GM11168 (cell line): ENCODE data around the gene USF2.

Experiments
- in situ Hi-C: fragments of 300-500 bp; cut with MboI; formaldehyde crosslinking; loops from one replicate; pipeline ENCODE4 v1.12.0; 2022; ENCODE audit warnings: low sequenced_read_pairs; ENCODE audit not compliant: unreplicated experiment

Gene USF2

GRCh38 chr19:35297922-35298321, 29.2 kb downstream of the USF2 start:
- in situ Hi-C loops = no loop called here

GRCh38 chr19:35298561-35298972, 29.8 kb downstream of the USF2 start:
- in situ Hi-C loops = no loop called here

DNA sequence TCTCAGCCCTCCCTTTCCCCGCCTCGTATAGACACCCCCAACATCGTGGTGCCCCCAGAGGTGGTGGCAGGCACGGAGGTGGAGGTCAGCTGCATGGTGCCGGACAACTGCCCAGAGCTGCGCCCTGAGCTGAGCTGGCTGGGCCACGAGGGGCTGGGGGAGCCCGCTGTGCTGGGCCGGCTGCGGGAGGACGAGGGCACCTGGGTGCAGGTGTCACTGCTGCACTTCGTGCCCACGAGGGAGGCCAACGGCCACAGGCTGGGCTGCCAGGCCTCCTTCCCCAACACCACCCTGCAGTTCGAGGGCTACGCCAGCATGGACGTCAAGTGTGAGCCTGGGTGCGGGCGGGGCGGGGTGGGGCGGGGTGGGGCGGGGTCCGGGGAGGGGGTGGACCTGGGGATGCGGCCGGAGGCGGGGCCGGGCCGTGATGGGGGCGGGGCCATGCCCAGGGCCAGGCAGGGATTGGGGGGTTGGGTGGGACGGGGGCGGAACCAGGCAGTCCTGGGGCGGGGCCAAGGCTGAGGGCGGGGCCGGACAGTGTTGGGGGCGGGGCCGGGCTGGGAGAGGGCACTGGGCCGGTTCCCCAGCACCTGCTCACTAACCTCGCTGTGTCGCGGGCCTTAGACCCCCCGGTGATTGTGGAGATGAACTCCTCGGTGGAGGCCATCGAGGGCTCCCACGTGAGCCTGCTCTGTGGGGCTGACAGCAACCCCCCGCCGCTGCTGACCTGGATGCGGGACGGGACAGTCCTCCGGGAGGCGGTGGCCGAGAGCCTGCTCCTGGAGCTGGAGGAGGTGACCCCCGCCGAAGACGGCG, 31.0 kb downstream of the USF2 start:
- in situ Hi-C loops = no loop called here

DNA sequence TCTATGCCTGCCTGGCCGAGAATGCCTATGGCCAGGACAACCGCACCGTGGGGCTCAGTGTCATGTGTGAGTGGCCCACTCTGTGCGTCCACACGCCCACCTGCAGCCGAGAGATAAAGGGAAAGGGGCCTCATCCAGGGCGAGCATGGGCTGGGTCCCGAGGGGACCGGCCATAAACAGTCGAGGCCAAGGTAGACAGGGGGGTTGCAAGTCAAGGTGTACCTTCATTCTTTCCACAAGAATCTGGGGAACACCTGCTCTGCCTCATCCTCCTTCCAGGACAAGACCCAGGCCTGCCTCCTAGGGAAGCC, 31.5 kb downstream of the USF2 start:
- in situ Hi-C loops = no loop called here

DNA sequence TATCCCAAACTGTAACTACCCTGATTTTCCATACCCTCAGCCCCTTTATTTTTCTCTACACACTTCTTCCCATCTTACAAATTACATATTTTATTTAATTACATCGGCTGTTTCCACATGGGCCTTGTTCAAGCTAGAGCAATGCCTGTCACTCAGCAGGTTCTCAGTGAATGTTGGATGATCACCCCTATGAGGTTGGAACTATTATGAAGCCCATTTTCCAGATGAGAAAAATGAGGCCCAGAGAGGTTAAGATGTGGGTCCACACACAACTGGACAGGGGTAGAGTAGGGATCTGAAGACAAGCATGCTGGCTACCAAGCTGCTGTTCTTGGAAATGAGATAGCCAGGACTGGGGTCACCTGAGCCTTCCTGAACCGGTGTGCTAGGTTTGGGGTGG, 33.2 kb downstream of the USF2 start:
- in situ Hi-C loops = no loop called here

DNA sequence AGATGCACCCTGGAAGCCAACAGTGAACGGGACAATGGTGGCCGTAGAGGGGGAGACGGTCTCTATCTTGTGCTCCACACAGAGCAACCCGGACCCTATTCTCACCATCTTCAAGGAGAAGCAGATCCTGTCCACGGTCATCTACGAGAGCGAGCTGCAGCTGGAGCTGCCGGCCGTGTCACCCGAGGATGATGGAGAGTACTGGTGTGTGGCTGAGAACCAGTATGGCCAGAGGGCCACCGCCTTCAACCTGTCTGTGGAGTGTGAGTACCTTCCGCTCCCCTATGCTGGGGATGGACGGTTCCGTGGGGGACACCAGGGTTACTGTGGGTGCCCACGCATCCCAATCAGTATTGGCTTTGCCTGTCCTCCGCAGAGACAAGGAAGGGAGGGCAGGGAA, 33.7 kb downstream of the USF2 start:
- in situ Hi-C loops = no loop called here

- in situ Hi-C loops = no loop called here
These were observed 34.7 kb downstream of the USF2 start for GRCh38 chr19:35303357-35303915.

DNA sequence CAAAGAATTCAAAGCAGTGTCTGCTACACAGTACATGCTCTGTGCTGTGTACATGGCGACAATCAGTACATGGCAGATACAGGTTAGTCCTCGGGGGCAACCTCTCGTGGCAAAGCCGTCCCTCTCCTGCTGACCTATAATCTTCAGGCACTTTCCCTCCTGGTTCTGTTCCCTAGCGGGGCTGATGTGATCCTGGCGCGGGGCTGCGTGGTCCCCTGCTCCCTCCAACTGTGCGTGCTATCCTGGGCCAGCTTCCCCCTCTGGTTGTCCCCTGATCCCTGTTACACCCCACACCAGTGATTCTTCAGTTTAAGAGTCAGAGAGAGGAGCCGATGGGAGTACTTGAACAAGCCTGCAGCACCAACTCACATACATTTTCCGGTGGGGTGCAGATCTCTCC, 35.3 kb downstream of the USF2 start:
- in situ Hi-C loops = no loop called here

DNA sequence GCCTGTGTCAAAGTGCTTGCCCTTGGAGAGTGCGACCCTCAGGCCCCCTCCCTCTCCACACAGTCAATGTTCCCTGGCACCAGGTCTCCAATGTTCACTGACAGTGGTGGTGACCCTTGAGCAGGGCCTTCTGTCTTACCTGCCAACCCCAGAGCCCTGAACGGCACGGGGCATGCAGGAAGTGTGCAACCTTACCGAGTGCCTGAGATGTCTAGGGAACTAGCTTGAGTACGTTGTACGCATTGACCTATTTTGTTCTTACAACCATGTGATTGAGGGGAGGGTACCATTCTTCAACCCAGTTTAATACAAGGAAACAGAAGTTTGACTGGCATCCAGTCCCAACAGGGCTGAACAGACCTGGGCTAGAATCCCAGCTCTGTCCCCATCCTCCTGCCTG, 36.4 kb downstream of the USF2 start:
- in situ Hi-C loops = no loop called here

- in situ Hi-C loops = no loop called here
These were observed 37.9 kb downstream of the USF2 start for GRCh38 chr19:35306473-35307246.

DNA sequence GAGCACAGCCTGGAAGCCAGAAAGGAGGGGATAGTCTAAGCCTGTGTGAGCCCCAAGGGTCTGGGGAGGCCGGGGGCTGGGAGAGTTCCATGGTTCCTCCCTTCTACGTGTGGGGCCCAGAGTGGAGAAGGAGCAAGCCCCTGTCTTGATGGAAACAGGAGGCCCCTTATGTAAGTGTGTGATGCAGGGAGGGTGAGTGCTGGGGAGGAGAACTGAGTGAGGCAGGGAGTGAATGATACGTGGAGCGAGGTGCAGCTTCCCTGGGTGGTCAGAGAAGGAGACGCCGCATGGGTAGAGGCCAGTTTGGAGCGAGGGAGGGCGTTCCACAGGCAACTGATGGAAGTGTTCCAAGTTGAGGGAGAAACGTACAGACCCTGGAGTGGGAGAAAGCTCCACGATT, 39.2 kb downstream of the USF2 start:
- in situ Hi-C loops = no loop called here

DNA sequence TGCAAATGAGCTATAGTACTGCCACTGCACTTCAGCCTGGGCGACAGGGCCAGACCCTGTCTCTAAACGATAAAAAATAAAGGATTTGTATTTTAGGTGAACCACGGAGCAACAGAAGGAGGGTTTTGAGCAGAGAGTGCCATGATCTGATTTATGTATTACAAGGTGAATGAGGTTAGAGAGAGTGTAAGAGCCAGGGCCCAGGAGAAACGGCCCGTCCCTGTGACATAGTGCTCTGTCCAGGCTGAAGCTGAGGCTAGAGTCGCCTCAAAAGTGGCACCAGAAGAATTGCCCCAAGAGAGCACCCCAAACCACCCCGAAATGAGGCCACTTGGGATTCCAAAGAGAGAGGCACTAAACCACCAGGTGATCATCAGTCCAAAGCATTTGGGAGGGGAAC, 40.1 kb downstream of the USF2 start:
- in situ Hi-C loops = no loop called here

- in situ Hi-C loops = no loop called here
These were observed 40.9 kb downstream of the USF2 start for GRCh38 chr19:35309481-35310279.

GRCh38 chr19:35310331-35310730, 41.6 kb downstream of the USF2 start:
- in situ Hi-C loops = no loop called here

- in situ Hi-C loops = no loop called here
These were observed 42.2 kb downstream of the USF2 start for GRCh38 chr19:35310811-35311465.

DNA sequence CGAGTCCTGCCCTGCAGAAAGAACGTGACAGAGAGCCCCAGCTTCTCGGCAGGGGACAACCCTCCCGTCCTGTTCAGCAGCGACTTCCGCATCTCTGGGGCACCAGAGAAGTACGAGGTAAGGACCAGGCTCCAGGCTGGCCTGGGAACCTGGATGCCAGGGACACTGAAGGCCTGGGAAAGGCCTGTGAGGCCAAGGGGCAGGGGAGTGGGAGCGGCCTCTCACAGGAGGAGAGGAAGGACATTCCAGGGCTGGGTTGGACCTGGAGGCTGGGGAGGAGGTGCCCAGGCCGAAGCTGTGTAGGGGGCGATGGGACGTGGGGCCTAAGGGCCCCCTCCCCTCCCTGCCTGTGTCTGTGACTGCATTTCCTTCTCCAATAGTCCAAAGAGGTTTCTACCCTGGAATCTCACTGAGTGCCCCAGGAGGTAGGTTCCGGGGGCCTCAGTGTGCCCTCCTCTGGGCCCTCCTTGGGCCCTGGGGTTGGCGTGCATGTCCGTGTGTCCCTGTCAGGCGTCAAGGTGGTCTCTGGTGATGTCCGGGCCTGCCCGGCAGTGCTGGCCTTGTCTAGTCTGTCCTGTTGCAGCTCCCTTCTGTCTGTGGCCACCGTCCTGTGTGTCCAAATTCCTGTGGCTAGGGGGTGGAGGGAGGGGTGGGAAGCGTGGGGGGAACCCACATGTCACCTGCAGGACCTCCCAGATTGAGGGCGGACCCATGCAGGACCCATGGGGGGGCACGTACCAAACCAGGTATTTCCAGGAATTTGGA, 43.3 kb downstream of the USF2 start:
- in situ Hi-C loops = no loop called here

- in situ Hi-C loops = no loop called here
These were observed 44.8 kb downstream of the USF2 start for GRCh38 chr19:35313587-35313986.

GRCh38 chr19:35314031-35314430, 45.3 kb downstream of the USF2 start:
- in situ Hi-C loops = no loop called here

GRCh38 chr19:35314858-35315470, 46.2 kb downstream of the USF2 start:
- in situ Hi-C loops = no loop called here
